Activated naive CD8-positive, alpha-beta T cell treated with anti-CD3 and anti-CD28 coated beads, Interleukin-2, amount 10 ng/mL, durations not matched to agents 7 days and 5 days (primary cell): ENCODE results near the gene ITGA2. TPM values are rescaled to one million over a fixed set of nuclear protein-coding genes. Genes with fewer than 3 reads are reported as not detected.

Experiments
- ATAC-seq: fragments of 150-1000 bp; cut with Tn5 transposase; one replicate; pipeline ENCODE4 v1.10.0; 2021; ENCODE audit warnings: low read depth, moderate library complexity
- POLR2A ChIA-PET: fragments of 350-600 bp; sonication (Branson Sonifier 250); formaldehyde crosslinking; loops from one replicate; lab custom pipeline; 2021; ENCODE audit warnings: antibody characterized with exemption; lab: Charles Lee
- DNase-seq: peaks from one replicate; pipeline ENCODE4 v3.0.0; 2021
- H3K27ac Mint-ChIP-seq: one replicate; pipeline ENCODE4 v1.8.0; 2022; ENCODE audit warnings: mild to moderate bottlenecking, mixed read lengths
- H3K27me3 Mint-ChIP-seq: one replicate; pipeline ENCODE4 v1.8.0; 2022; ENCODE audit warnings: mild to moderate bottlenecking, moderate library complexity, mixed read lengths
- H3K36me3 Mint-ChIP-seq: one replicate; pipeline ENCODE4 v1.8.0; 2021; ENCODE audit warnings: mild to moderate bottlenecking, mixed read lengths
- H3K4me1 Mint-ChIP-seq: one replicate; pipeline ENCODE4 v1.8.0; 2021; ENCODE audit warnings: mixed read lengths
- H3K4me3 Mint-ChIP-seq: one replicate; pipeline ENCODE4 v1.8.0; 2022; ENCODE audit warnings: mild to moderate bottlenecking, moderate library complexity, mixed read lengths
- H3K9me3 Mint-ChIP-seq: one replicate; pipeline ENCODE4 v1.8.0; 2021; ENCODE audit warnings: mixed read lengths
- total RNA-seq, 2 experiments: library from RNA; stranded (reverse); gene quantifications; one replicate each; pipeline ENCODE4 v1.2.3, GENCODE V29; 2021

Gene ITGA2
- total RNA-seq, 2 experiments from 2014 or later: 2.0 to 2.5 TPM

- no peak overlapping the region for H3K27ac Mint-ChIP-seq
- peaks cover 8% of the 10 kb centered on the region for H3K27me3 Mint-ChIP-seq
- H3K9me3 Mint-ChIP-seq: peaks cover 16% of the 10 kb centered on the region
- no peak overlapping the region for H3K4me3 Mint-ChIP-seq
- H3K36me3 Mint-ChIP-seq: peaks cover 31% of the 10 kb centered on the region
- peaks cover 53% of the 10 kb centered on the region for H3K4me1 Mint-ChIP-seq
- DNase-seq (no peak), ATAC-seq (no peak)
- POLR2A ChIA-PET: no interaction called here
Observed at GRCh38 chr5:53011233-53011632, 22.1 kb downstream of the ITGA2 start.

- H3K27ac Mint-ChIP-seq: no peak overlapping the region
- peaks cover 8% of the 10 kb centered on the region for H3K27me3 Mint-ChIP-seq
- H3K9me3 Mint-ChIP-seq: peaks cover 26% of the 10 kb centered on the region
- POLR2A ChIA-PET: no interaction called here
- H3K4me1 Mint-ChIP-seq: peaks cover 33% of the 10 kb centered on the region
- no peak for DNase-seq
- peaks cover 42% of the 10 kb centered on the region for H3K36me3 Mint-ChIP-seq
- no peak for ATAC-seq
- no peak overlapping the region for H3K4me3 Mint-ChIP-seq
Observed at GRCh38 chr5:53013857-53014256, 24.7 kb downstream of the ITGA2 start.

- peaks cover 19% of the 10 kb centered on the region for H3K4me1 Mint-ChIP-seq
- DNase-seq: no peak
- ATAC-seq: no peak
- no peak overlapping the region for H3K27ac Mint-ChIP-seq
- H3K4me3 Mint-ChIP-seq: no peak overlapping the region
- POLR2A ChIA-PET: no interaction called here
- peaks cover 26% of the 10 kb centered on the region for H3K9me3 Mint-ChIP-seq
- H3K36me3 Mint-ChIP-seq: peaks cover 37% of the 10 kb centered on the region
- peaks cover 8% of the 10 kb centered on the region for H3K27me3 Mint-ChIP-seq
Observed at GRCh38 chr5:53017383-53017782, 28.2 kb downstream of the ITGA2 start.

- ATAC-seq: no peak
- peaks cover 19% of the 10 kb centered on the region for H3K4me1 Mint-ChIP-seq
Observed at GRCh38 chr5:53017794-53018391, 28.7 kb downstream of the ITGA2 start.

GRCh38 chr5:53019320-53019719, 30.2 kb downstream of the ITGA2 start:
- Mint-ChIP-seq H3K36me3 (peaks cover 25% of the 10 kb centered on the region), H3K4me1 (peaks cover 18% of the 10 kb centered on the region), H3K27ac (no peak overlapping the region), H3K9me3 (peaks cover 19% of the 10 kb centered on the region), H3K27me3 (no peaks in the 10 kb centered on the region), H3K4me3 (no peak overlapping the region)
- no peak for ATAC-seq
- POLR2A ChIA-PET: no interaction called here
- DNase-seq: no peak

More at GRCh38 chr5:53017794-53018391, 28.7 kb downstream of the ITGA2 start:
- Mint-ChIP-seq H3K27ac (no peak overlapping the region), H3K27me3 (peaks cover 8% of the 10 kb centered on the region), H3K36me3 (peaks cover 37% of the 10 kb centered on the region), H3K4me3 (no peak overlapping the region), H3K9me3 (peaks cover 26% of the 10 kb centered on the region)
- POLR2A ChIA-PET: no interaction called here
- DNase-seq: no peak

GRCh38 chr5:53022930-53023511, 33.9 kb downstream of the ITGA2 start:
- POLR2A ChIA-PET: no interaction called here
- H3K9me3 Mint-ChIP-seq: peaks cover 1% of the 10 kb centered on the region

GRCh38 chr5:53023969-53024368, 34.8 kb downstream of the ITGA2 start:
- POLR2A ChIA-PET: interaction anchor here (1.0 kb wide), 1 partner anchor 85 kb away, joined by 4 read pairs; the partner anchor contains the start of gene MOCS2
- no peak overlapping the region for H3K27ac Mint-ChIP-seq
- ATAC-seq (peak; percentile 45), DNase-seq (no peak)
- no peaks in the 10 kb centered on the region for H3K9me3 Mint-ChIP-seq
- peaks cover 3% of the 10 kb centered on the region for H3K4me1 Mint-ChIP-seq
- peaks cover 7% of the 10 kb centered on the region for H3K36me3 Mint-ChIP-seq
- H3K4me3 Mint-ChIP-seq: no peak overlapping the region
- no peaks in the 10 kb centered on the region for H3K27me3 Mint-ChIP-seq

More at GRCh38 chr5:53022930-53023511, 33.9 kb downstream of the ITGA2 start:
- peaks cover 6% of the 10 kb centered on the region for H3K36me3 Mint-ChIP-seq
- DNase-seq: no peak
- no peak overlapping the region for H3K4me3 Mint-ChIP-seq
- no peak overlapping the region for H3K27ac Mint-ChIP-seq
- ATAC-seq: no peak
- H3K4me1 Mint-ChIP-seq: no peaks in the 10 kb centered on the region
- no peaks in the 10 kb centered on the region for H3K27me3 Mint-ChIP-seq

- ATAC-seq: no peak
- no peak overlapping the region for H3K27ac Mint-ChIP-seq
Observed at GRCh38 chr5:53024535-53024934, 35.4 kb downstream of the ITGA2 start.

GRCh38 chr5:53025487-53025886, 36.3 kb downstream of the ITGA2 start:
- Mint-ChIP-seq H3K9me3 (no peaks in the 10 kb centered on the region), H3K4me3 (no peak overlapping the region), H3K4me1 (peaks cover 11% of the 10 kb centered on the region), H3K36me3 (peaks cover 15% of the 10 kb centered on the region), H3K27me3 (no peaks in the 10 kb centered on the region), H3K27ac (no peak overlapping the region)
- POLR2A ChIA-PET: no interaction called here
- no peak for DNase-seq
- ATAC-seq: no peak

More at GRCh38 chr5:53024535-53024934, 35.4 kb downstream of the ITGA2 start:
- Mint-ChIP-seq H3K4me1 (peaks cover 6% of the 10 kb centered on the region), H3K36me3 (peaks cover 9% of the 10 kb centered on the region), H3K4me3 (no peak overlapping the region), H3K9me3 (no peaks in the 10 kb centered on the region), H3K27me3 (no peaks in the 10 kb centered on the region)
- no peak for DNase-seq
- POLR2A ChIA-PET: interaction anchor here (1.0 kb wide), 1 partner anchor 85 kb away, joined by 4 read pairs; the partner anchor contains the start of gene MOCS2

- Mint-ChIP-seq H3K4me3 (no peak overlapping the region), H3K27ac (no peak overlapping the region), H3K4me1 (peaks cover 30% of the 10 kb centered on the region), H3K9me3 (no peaks in the 10 kb centered on the region), H3K27me3 (no peaks in the 10 kb centered on the region), H3K36me3 (peaks cover 23% of the 10 kb centered on the region)
- ATAC-seq (no peak), DNase-seq (no peak)
- POLR2A ChIA-PET: no interaction called here
Observed at GRCh38 chr5:53027913-53028312, 38.8 kb downstream of the ITGA2 start.

GRCh38 chr5:53029608-53030007, 40.5 kb downstream of the ITGA2 start:
- Mint-ChIP-seq H3K36me3 (peaks cover 26% of the 10 kb centered on the region), H3K4me1 (peaks cover 37% of the 10 kb centered on the region), H3K9me3 (no peaks in the 10 kb centered on the region), H3K27ac (no peak overlapping the region), H3K4me3 (no peak overlapping the region), H3K27me3 (no peaks in the 10 kb centered on the region)
- no peak for DNase-seq
- POLR2A ChIA-PET: interaction anchor here (1.0 kb wide), 1 partner anchor 12 kb away, joined by 3 read pairs; no protein-coding TSS in a partner anchor
- ATAC-seq: no peak

GRCh38 chr5:53030893-53031292, 41.7 kb downstream of the ITGA2 start:
- Mint-ChIP-seq H3K27me3 (no peaks in the 10 kb centered on the region), H3K36me3 (peaks cover 24% of the 10 kb centered on the region), H3K4me3 (no peak overlapping the region), H3K4me1 (peaks cover 43% of the 10 kb centered on the region), H3K9me3 (no peaks in the 10 kb centered on the region), H3K27ac (peak overlapping the region; percentile 89)
- ATAC-seq: no peak
- no peak for DNase-seq
- POLR2A ChIA-PET: interaction anchor here (1.2 to 2.9 kb wide), 2 partner anchors 10 to 231 kb away, joined by 4 to 13 read pairs; no protein-coding TSS in a partner anchor

GRCh38 chr5:53031695-53032096, 42.5 kb downstream of the ITGA2 start:
- peak; percentile 46 for DNase-seq
- H3K4me1 Mint-ChIP-seq: peaks cover 51% of the 10 kb centered on the region
- peaks cover 24% of the 10 kb centered on the region for H3K36me3 Mint-ChIP-seq

More at GRCh38 chr5:53031695-53032096, 42.5 kb downstream of the ITGA2 start:
- peak; percentile 89 for ATAC-seq
- POLR2A ChIA-PET: interaction anchor here (1.0 to 2.9 kb wide), 6 partner anchors 10 to 232 kb away, joined by 4 to 13 read pairs (median 4); no protein-coding TSS in a partner anchor
- H3K9me3 Mint-ChIP-seq: no peaks in the 10 kb centered on the region
- peak overlapping the region; percentile 89 for H3K27ac Mint-ChIP-seq
- no peaks in the 10 kb centered on the region for H3K27me3 Mint-ChIP-seq
- H3K4me3 Mint-ChIP-seq: peak overlapping the region; percentile 77
